ENCODE measurements around the gene GTF3A.
A peak's percentile ranks its signal among the peaks of the same experiment; 100 is the strongest.

The GTF3A gene

GRCh38 chr13:27405546-27406134, 18.8 kb upstream of the GTF3A start:
- DNase-seq: no peak

GRCh38 chr13:27406178-27406939, 18.1 kb upstream of the GTF3A start:
- DNase-seq: peak; percentile 76

GRCh38 chr13:27408074-27408473, 16.3 kb upstream of the GTF3A start:
- DNase-seq: peak; percentile 15

GRCh38 chr13:27409013-27409412, 15.4 kb upstream of the GTF3A start:
- no peak for DNase-seq

GRCh38 chr13:27411341-27411740, 13.1 kb upstream of the GTF3A start:
- no peak for DNase-seq

- DNase-seq: no peak
These were observed 9.3 kb upstream of the GTF3A start for GRCh38 chr13:27415116-27415515.

- no peak for DNase-seq
These were observed 5.1 kb upstream of the GTF3A start for GRCh38 chr13:27419328-27419727.

- no peak for DNase-seq
These were observed 3.1 kb upstream of the GTF3A start for GRCh38 chr13:27421101-27421871.

- DNase-seq: no peak
These were observed 1.1 kb upstream of the GTF3A start for GRCh38 chr13:27423333-27423732.

- no peak for DNase-seq
These were observed 919 bp downstream of the GTF3A start for GRCh38 chr13:27425158-27425917.

- DNase-seq: peak; percentile 86
These were observed 1.7 kb downstream of the GTF3A start for GRCh38 chr13:27425918-27426630.

GRCh38 chr13:27427641-27428040, 3.2 kb downstream of the GTF3A start:
- DNase-seq: no peak

- DNase-seq: no peak
These were observed 3.7 kb downstream of the GTF3A start for GRCh38 chr13:27428160-27428559.

- DNase-seq: no peak
These were observed 7.8 kb downstream of the GTF3A start for GRCh38 chr13:27432180-27432579.

- DNase-seq: no peak
These were observed 8.3 kb downstream of the GTF3A start for GRCh38 chr13:27432611-27433210.

- no peak for DNase-seq
These were observed 12.7 kb downstream of the GTF3A start for GRCh38 chr13:27437126-27437525.

GRCh38 chr13:27440408-27440807, 16.0 kb downstream of the GTF3A start:
- no peak for DNase-seq

GRCh38 chr13:27442071-27442647, 17.7 kb downstream of the GTF3A start:
- no peak for DNase-seq

- no peak for DNase-seq
These were observed 18.4 kb downstream of the GTF3A start for GRCh38 chr13:27442797-27443196.

- DNase-seq: peak; percentile 39
These were observed 22.7 kb downstream of the GTF3A start for GRCh38 chr13:27446986-27447583.

GRCh38 chr13:27448308-27448707, 23.9 kb downstream of the GTF3A start:
- DNase-seq: no peak
